Measurements from ENCODE around the gene LHX4.

GRCh38 chr1:180204231-180204630 lies 25.8 kb upstream of the LHX4 start:
- TF ChIP-seq EZH2phosphoT487 (IDR thresholded peaks at IDR 0.05; ENCODE audit: insufficient read depth, low read depth) (no peak), EZH2 (IDR thresholded peaks at IDR 0.05; ENCODE audit: insufficient read depth, poor library complexity, severe bottlenecking) (no peak)
